WERI-Rb-1 (cell line): ENCODE measurements around the gene PDE4A.
"Not testable (repeated sequence)": the region's sequence is repeated elsewhere in the genome, so short reads cannot be mapped to it uniquely, and the experiment has no call there.

Source experiments
- DNase-seq: peaks from one replicate; pipeline ENCODE4 v3.0.0-alpha.2; 2020
- H3K27ac ChIP-seq: fragments of 250-450 bp; sonication (Bioruptor Pico); 2 replicates; pipeline ENCODE4 v1.5.1; 2020; ENCODE audit warnings: mild to moderate bottlenecking, moderate library complexity
- H3K27me3 ChIP-seq: fragments of 250-450 bp; sonication (Bioruptor Pico); 2 replicates; pipeline ENCODE4 v1.5.1; 2021; ENCODE audit warnings: mild to moderate bottlenecking, low read depth, moderate library complexity; ENCODE audit not compliant: insufficient read depth, severe bottlenecking
- H3K36me3 ChIP-seq: fragments of 250-450 bp; sonication (Bioruptor Pico); 2 replicates; pipeline ENCODE4 v1.5.1; 2020; ENCODE audit warnings: mild to moderate bottlenecking, moderate library complexity
- H3K4me3 ChIP-seq: 2 replicates; pipeline ENCODE4 v1.5.1; 2011; ENCODE audit warnings: low read depth, mild to moderate bottlenecking, control low read depth, low read length
- H3K9me3 ChIP-seq: fragments of 250-450 bp; sonication (Bioruptor Pico); 2 replicates; pipeline ENCODE4 v1.5.1; 2021; ENCODE audit warnings: mild to moderate bottlenecking, moderate library complexity; ENCODE audit not compliant: severe bottlenecking
- TF ChIP-seq, protein P1 (sequence below): IDR thresholded peaks from 2 replicates; pipeline ENCODE4 v1.5.1; 2011; ENCODE audit warnings: low read depth, mild to moderate bottlenecking, control low read depth, inconsistent platforms, low read length

PDE4A gene

DNA sequence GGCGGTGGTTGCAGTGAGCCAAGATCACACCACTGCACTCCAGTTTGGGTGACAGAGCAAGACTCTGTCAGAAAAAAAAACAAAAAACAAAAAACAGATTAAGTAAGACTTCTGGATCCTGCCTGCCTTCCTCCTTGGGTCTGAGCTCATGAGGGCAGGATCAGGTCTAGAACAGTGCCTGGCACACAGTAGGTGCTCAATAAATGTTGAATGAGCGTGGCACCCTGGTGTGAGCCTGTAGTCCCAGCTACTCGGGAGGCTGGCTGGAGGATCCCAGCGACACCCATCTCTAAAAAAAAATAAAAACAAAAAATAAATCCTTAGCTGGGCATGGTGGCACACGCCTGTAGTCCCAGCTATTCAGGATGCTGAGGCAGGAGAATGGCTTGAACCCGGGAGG, 14.1 kb upstream of the PDE4A start:
- no peak overlapping the region for H3K4me3 ChIP-seq
- no peaks in the 10 kb centered on the region for H3K27me3 ChIP-seq
- no peak for DNase-seq
- peaks cover 5% of the 10 kb centered on the region for H3K36me3 ChIP-seq
- no peaks in the 10 kb centered on the region for H3K9me3 ChIP-seq
- H3K27ac ChIP-seq: no peak overlapping the region
- TF ChIP-seq, protein P1, sequence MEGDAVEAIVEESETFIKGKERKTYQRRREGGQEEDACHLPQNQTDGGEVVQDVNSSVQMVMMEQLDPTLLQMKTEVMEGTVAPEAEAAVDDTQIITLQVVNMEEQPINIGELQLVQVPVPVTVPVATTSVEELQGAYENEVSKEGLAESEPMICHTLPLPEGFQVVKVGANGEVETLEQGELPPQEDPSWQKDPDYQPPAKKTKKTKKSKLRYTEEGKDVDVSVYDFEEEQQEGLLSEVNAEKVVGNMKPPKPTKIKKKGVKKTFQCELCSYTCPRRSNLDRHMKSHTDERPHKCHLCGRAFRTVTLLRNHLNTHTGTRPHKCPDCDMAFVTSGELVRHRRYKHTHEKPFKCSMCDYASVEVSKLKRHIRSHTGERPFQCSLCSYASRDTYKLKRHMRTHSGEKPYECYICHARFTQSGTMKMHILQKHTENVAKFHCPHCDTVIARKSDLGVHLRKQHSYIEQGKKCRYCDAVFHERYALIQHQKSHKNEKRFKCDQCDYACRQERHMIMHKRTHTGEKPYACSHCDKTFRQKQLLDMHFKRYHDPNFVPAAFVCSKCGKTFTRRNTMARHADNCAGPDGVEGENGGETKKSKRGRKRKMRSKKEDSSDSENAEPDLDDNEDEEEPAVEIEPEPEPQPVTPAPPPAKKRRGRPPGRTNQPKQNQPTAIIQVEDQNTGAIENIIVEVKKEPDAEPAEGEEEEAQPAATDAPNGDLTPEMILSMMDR: no peak

DNA sequence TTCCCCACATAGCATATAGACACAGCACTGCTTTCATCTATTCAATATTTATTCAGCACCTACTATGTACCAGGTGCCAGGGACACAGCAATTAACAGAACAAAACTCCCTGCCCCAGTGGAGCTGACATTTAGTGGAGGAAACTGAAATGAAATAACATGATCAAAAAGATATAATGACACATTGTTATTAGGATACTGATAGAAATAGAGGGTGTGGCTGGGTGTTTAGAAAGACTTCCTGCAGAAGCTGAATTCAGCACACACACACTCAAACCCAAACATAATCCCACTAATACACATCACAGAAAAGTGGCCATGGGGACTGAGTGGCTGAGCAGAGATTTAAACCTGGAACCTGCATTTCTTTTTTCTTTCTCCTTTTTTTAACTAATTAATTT, 13.2 kb upstream of the PDE4A start:
- H3K36me3 ChIP-seq: no peaks in the 10 kb centered on the region
- DNase-seq: no peak
- TF ChIP-seq, protein P1: no peak
- no peak overlapping the region for H3K4me3 ChIP-seq
- no peaks in the 10 kb centered on the region for H3K9me3 ChIP-seq
- H3K27ac ChIP-seq: no peak overlapping the region
- no peaks in the 10 kb centered on the region for H3K27me3 ChIP-seq

DNA sequence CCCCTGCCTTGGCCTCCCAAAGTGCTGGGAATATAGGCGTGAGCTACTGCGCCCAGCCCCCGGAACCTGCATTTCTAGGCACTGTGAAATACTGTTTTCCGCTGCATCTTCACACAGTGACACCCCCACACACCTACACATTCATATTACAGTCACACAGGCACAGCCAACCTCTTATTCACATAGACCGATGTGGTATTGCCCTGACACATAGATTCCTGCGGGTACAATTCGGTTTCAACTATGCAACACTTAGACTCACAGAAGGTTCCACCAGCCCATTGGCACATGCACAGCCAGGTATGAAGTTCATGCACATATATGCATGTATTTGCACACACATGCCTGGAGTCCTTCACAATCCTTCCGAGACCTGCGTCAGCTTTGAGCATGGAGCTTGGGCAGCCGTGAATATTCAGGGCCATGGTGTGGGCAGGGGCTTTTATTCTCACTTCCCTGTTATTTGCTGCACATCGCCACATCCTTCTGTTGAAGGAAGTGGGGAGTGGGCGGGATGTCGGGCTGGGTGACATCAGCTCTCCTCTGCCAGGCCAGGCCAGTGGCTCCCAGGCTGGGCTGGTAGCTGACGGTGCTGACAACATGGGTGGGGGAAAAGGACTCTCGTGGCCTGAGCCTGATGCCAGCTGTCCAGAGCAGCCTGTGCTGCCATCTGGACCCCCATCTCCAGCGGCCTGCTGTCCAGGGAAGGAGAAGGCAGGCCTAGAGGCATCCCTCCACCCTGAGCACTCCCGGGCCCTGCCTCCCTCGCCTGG, 11.6 kb upstream of the PDE4A start:
- TF ChIP-seq, protein P1: no peak
- DNase-seq: peak; percentile 37
- Histone ChIP-seq H3K4me3 (no peak overlapping the region), H3K27ac (no peak overlapping the region), H3K9me3 (no peaks in the 10 kb centered on the region), H3K36me3 (no peaks in the 10 kb centered on the region), H3K27me3 (no peaks in the 10 kb centered on the region)

DNA sequence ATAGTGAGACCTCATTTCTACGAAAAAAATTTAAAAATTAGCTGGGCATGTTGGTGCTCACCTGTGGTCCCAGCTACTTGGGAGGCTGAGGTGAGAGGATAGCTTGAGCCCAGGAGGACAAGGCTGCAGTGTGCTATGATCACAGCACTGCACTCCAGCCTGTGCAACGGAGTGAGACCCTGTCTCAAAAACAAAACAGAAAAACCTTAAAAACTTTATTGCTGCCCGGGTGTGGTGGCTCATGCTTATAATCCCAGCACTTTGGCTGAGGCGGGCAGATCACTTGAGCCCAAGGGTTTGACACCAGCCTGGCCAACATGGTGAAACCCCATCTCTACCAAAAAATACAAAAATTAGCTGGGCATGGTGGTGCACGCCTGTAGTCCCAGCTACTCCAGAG, 9.1 kb upstream of the PDE4A start:
- not testable (repeated sequence) for H3K9me3 ChIP-seq, H3K27me3 ChIP-seq, H3K36me3 ChIP-seq, H3K27ac ChIP-seq, DNase-seq, H3K4me3 ChIP-seq

DNA sequence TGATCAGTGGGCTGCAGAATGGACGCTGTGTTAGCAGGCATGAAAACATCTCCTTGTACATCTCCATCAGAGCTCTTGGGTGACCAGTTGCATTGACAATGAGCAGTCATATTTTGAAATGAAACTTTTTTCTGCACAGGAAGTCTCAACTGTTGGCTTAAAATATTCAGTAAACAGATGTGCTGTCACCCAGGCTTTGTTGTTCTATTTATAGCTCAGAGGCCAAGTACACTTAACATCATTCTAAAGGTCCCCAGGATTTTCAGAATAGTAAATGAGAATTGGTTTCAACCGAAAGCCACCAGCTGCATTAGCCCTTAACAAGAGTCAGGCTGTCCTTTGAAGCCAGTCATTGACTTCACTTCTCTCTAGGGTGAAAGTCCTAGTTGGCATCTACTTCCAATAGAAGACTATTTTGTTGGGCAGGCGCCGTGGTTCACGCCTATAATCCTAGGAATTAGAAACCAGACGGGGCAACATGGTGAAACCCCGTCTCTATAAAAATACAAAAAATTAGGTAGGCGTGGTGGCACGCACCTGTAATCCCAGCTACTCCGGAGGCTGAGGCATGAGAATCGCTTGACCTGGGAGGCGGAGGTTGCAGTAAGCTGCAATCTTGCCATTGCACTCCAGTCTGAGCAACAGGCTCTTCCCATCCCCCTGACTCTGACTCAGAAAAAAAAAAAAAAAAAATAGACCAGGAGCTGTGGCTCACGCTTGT, 7.9 kb upstream of the PDE4A start:
- TF ChIP-seq, protein P1: no peak
- Histone ChIP-seq H3K27me3 (no peaks in the 10 kb centered on the region), H3K36me3 (no peaks in the 10 kb centered on the region), H3K9me3 (peaks cover 9% of the 10 kb centered on the region), H3K27ac (no peak overlapping the region), H3K4me3 (no peak overlapping the region)
- DNase-seq: no peak

DNA sequence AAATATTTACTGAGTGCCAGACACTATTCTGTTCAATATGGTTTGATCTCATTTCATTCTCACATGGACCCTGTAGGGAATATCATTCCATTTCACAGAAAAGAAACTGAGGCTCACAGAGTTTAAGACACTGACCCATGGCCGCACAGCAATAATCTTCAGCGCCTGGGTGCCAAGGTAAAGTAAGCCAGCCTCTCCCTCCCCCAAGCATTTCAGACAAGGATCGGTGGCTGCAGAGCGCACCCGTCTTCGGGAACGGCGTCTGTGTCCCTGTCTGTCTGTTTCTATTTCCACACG, 4.3 kb upstream of the PDE4A start:
- Histone ChIP-seq H3K4me3 (peak overlapping the region; percentile 52), H3K9me3 (peaks cover 9% of the 10 kb centered on the region), H3K27ac (peak overlapping the region; percentile 49), H3K36me3 (no peaks in the 10 kb centered on the region), H3K27me3 (no peaks in the 10 kb centered on the region)
- TF ChIP-seq, protein P1: no peak
- no peak for DNase-seq
